DOHH2 (cell line): ENCODE data around the gene ZNF839.

Experiments used
- CTCF ChIP-seq: fragments of 200-600 bp; sonication (generic); IDR thresholded peaks from one replicate; pipeline ENCODE4 v1.5.1; 2014; ENCODE audit warnings: antibody characterized with exemption, mild to moderate bottlenecking, low read depth, low read length; ENCODE audit not compliant: poor library complexity, severe bottlenecking
- EZH2phosphoT487 ChIP-seq: fragments of 200-600 bp; sonication (generic); IDR thresholded peaks from 2 replicates; pipeline ENCODE4 v1.6.1; 2017; ENCODE audit warnings: borderline replicate concordance, mild to moderate bottlenecking, antibody characterized with exemption, low read length, moderate library complexity, mixed read lengths

- TF ChIP-seq CTCF (no peak), EZH2phosphoT487 (no peak)
Observed at GRCh38 chr14:102280376-102280962, 39.1 kb upstream of the ZNF839 start.
